Measurements from ENCODE around the gene AQP1.

Gene AQP1

DNA sequence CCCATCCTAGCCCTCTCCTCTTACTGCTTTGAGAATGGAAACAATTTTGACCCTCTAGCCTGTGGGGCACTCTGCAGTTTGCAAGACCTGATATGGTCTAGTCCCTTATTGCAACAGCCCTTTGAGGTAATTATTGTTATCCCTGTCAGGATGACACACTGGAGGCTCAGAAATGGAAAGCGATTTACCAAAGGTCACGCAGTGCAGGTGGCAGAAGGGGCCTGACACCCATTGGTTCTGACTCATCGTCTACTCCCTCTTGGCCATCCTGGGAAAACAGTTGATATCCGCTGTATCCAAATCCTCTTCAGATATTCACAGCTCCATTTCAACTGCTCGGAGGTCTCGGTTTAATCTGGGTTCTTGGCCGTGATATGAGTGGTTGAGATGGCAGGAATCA lies 44.7 kb upstream of the AQP1 start:
- no peak for DNase-seq (ENCODE audit: low read depth)
- TF ChIP-seq, protein P1, sequence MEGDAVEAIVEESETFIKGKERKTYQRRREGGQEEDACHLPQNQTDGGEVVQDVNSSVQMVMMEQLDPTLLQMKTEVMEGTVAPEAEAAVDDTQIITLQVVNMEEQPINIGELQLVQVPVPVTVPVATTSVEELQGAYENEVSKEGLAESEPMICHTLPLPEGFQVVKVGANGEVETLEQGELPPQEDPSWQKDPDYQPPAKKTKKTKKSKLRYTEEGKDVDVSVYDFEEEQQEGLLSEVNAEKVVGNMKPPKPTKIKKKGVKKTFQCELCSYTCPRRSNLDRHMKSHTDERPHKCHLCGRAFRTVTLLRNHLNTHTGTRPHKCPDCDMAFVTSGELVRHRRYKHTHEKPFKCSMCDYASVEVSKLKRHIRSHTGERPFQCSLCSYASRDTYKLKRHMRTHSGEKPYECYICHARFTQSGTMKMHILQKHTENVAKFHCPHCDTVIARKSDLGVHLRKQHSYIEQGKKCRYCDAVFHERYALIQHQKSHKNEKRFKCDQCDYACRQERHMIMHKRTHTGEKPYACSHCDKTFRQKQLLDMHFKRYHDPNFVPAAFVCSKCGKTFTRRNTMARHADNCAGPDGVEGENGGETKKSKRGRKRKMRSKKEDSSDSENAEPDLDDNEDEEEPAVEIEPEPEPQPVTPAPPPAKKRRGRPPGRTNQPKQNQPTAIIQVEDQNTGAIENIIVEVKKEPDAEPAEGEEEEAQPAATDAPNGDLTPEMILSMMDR (conservative IDR thresholded peaks at IDR 0.05; ENCODE audit: control insufficient read depth, insufficient read depth, low read depth, low read length): no peak
- no peak overlapping the region for H3K4me3 ChIP-seq (ENCODE audit: control insufficient read depth, low read depth, low read length)

DNA sequence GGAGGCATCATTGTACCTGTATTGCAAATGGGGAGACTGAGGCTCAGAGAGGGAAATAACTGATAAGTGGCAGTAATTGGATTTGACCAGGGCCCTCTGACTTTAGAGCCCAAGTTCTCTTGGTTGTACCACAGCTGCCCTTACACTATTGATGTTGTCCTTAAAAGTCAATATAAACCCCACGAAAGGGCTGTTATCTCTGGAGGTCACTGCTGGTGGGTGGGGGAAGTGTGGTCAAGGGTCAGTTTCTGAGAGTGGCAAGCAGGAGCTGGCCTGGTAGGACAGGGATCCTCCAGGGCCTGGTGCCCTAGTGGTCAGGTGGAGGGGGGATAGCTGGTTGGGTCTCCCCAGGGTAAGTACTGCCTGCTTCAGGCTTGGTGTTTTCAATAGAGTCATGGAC lies 44.2 kb upstream of the AQP1 start:
- no peak overlapping the region for H3K4me3 ChIP-seq (ENCODE audit: control insufficient read depth, low read depth, low read length)
- no peak for DNase-seq (ENCODE audit: low read depth)
- TF ChIP-seq, protein P1 (conservative IDR thresholded peaks at IDR 0.05; ENCODE audit: control insufficient read depth, insufficient read depth, low read depth, low read length): no peak

GRCh38 chr7:30869794-30870611 lies 41.6 kb upstream of the AQP1 start:
- DNase-seq (ENCODE audit: low read depth): peak; percentile 18
- H3K4me3 ChIP-seq (ENCODE audit: control insufficient read depth, low read depth, low read length): no peak overlapping the region
- TF ChIP-seq, protein P1 (conservative IDR thresholded peaks at IDR 0.05; ENCODE audit: control insufficient read depth, insufficient read depth, low read depth, low read length): no peak

DNA sequence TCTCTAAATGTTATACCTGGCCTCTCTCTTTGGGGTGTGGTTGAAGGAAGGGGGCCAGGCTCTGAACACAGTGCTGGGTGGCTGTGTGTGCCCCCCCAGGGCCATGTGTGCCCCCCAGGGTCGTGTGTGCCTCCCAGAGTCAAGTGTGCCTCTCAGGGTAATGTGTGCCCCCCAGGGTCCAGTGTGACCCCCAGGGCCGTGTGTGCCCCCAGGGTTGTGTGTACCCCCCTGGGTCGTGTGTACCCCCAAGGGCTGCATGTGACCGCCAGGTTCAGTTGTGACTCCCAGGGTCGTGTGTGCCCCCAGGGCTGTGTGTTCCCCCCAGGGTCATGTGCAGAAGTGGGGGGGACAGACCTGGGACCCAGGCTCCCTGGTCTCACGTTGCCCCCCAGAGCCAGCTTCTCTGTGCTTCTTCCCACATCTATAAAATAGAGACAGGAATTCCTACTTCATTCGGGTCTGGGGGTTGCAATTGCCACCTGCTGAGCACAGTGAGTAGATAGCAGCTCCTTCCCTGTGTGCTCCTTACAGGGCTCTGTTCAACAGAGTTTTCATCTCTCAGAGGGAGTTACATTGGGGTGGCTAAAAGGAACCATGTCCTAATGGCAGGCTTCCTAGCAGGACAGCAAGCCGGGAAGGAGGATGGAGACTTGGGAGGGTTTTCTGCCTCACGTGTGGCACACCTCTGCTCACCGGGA lies 40.7 kb upstream of the AQP1 start:
- H3K4me3 ChIP-seq (ENCODE audit: control insufficient read depth, low read depth, low read length): no peak overlapping the region
- TF ChIP-seq, protein P1 (conservative IDR thresholded peaks at IDR 0.05; ENCODE audit: control insufficient read depth, insufficient read depth, low read depth, low read length): no peak
- DNase-seq (ENCODE audit: low read depth): no peak

DNA sequence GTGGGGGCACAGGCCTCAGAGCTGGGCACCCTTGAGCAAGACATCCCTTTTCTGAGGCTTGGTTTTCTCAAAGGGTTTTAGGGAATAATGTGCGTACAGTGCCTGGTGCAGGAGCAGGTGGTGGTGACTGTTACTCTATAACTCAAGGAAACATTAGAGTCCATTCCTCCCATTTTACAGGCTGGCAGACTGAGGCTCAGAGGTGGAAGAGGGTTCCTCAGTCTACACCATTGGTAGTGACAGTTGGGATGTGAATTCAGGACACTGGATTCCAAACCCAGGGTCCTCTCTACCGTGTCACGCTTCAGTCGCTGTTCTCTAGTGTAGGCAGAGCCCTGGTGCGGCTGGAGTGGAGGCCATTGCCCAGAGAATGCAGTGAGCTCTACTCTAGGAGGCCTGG lies 40.0 kb upstream of the AQP1 start:
- TF ChIP-seq, protein P1 (conservative IDR thresholded peaks at IDR 0.05; ENCODE audit: control insufficient read depth, insufficient read depth, low read depth, low read length): no peak
- H3K4me3 ChIP-seq (ENCODE audit: control insufficient read depth, low read depth, low read length): no peak overlapping the region

DNA sequence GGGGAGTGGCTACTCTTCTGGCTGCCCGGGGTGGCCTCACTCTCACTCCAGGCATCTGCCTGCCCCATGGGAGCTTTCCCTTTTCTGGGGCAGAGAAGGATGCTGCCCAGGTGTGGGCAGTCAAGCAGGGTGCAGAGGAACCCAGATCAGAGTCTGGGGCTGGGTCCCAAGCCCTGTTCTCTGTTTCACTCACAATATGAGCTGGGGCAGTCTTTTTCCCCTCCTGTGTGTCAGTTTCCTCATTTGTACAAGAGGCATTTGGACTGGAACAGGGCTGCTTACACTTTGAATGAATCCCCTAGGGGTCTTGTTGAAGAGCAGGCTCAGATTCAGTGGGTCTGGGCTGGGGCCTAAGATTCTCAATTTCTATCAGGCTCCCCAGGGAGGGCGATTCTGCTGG lies 38.4 kb upstream of the AQP1 start:
- TF ChIP-seq, protein P1 (conservative IDR thresholded peaks at IDR 0.05; ENCODE audit: control insufficient read depth, insufficient read depth, low read depth, low read length): no peak
- DNase-seq (ENCODE audit: low read depth): no peak
- H3K4me3 ChIP-seq (ENCODE audit: control insufficient read depth, low read depth, low read length): no peak overlapping the region

More for the DNA sequence above, 40.0 kb upstream of the AQP1 start:
- DNase-seq (ENCODE audit: low read depth): no peak
